Breast epithelium (tissue), 4 donors: Measurements from ENCODE around the gene ATP8B4. TPM values are rescaled to one million over a fixed set of nuclear protein-coding genes. Genes with fewer than 3 reads are reported as not detected.

Experiments used
- DNase-seq, 2 donors: peaks; one replicate each; pipeline ENCODE4 v3.0.0-alpha.2; 2019; ENCODE audit warnings: low spot score in 2 of 2
- H3K27ac ChIP-seq, 2 donors: fragments of 200-600 bp; sonication (generic) in 1 of 2; one replicate each; pipeline ENCODE4 v1.5.1; 2016 to 2019; ENCODE audit warnings: mild to moderate bottlenecking in 1 of 2
- H3K27me3 ChIP-seq, 2 donors: fragments of 200-600 bp; sonication (generic) in 1 of 2; one replicate each; pipeline versions ENCODE4 v1.5.1 to v1.6.0; 2017 to 2019; ENCODE audit warnings: control low read depth in 1 of 2, mild to moderate bottlenecking in 1 of 2
- H3K36me3 ChIP-seq: fragments of 200-600 bp; one replicate; pipeline ENCODE4 v1.5.1; 2019
- H3K4me1 ChIP-seq, 2 donors: fragments of 200-600 bp; sonication (generic); one replicate each; pipeline ENCODE4 v1.5.1; 2016 to 2019; ENCODE audit warnings: control low read depth in 1 of 2
- H3K4me3 ChIP-seq, 3 donors: fragments of 200-600 bp; sonication (generic); 1 replicate in 2 of 3; 2 replicates in 1 of 3; pipeline ENCODE4 v1.5.1; 2016 to 2019; ENCODE audit warnings: mild to moderate bottlenecking in 3 of 3, moderate library complexity in 2 of 3
- H3K9me3 ChIP-seq, 2 donors: fragments of 200-600 bp; sonication (generic) in 1 of 2; one replicate each; pipeline ENCODE4 v1.5.1; 2016 to 2019; ENCODE audit warnings: control low read depth in 1 of 2
- CTCF ChIP-seq, 3 donors: fragments of 450-650 bp; IDR thresholded peaks; one replicate each; pipeline ENCODE4 v1.5.1; 2016 to 2017; ENCODE audit warnings: antibody characterized with exemption in 3 of 3, mild to moderate bottlenecking in 3 of 3, moderate library complexity in 3 of 3
- POLR2A ChIP-seq: fragments of 450-650 bp; IDR thresholded peaks from one replicate; pipeline ENCODE4 v1.6.1; 2016; ENCODE audit warnings: antibody characterized with exemption, mild to moderate bottlenecking, moderate library complexity
- POLR2AphosphoS5 ChIP-seq, 3 donors: sonication (generic); formaldehyde crosslinking; IDR thresholded peaks; one replicate each; pipeline ENCODE4 v1.6.1; 2017; ENCODE audit warnings: antibody characterized with exemption in 3 of 3
- intact Hi-C: fragments of 100-400 bp; cut with DNase I; formaldehyde crosslinking; loops from one replicate; pipeline ENCODE4 v1.15.1; 2023; ENCODE audit warnings: low total_unique reads
- total RNA-seq, 3 donors: library from RNA; depleted of rRNA; stranded (reverse); fragments of >200 nt; gene quantifications; one replicate each; pipeline ENCODE4 v1.1.0, GENCODE V29; 2016

ATP8B4 gene
- total RNA-seq, 3 donors from 2014 or later, result 7.9 to 28.3 (median 9.5) TPM

- no peak overlapping the region for H3K4me3 ChIP-seq
- intact Hi-C loops, result loop anchor here (5.0 kb wide), 1 partner anchor 840 kb away; no protein-coding TSS in a partner anchor
- H3K27ac ChIP-seq, result peak overlapping the region in 1 of 2 donors; percentile 20
- H3K9me3 ChIP-seq, result no peaks in the 10 kb centered on the region
- no peaks in the 10 kb centered on the region for H3K27me3 ChIP-seq
- no peaks in the 10 kb centered on the region for H3K36me3 ChIP-seq
- DNase-seq, result no peak
- no peaks in the 10 kb centered on the region for H3K4me1 ChIP-seq
- no peak for TF ChIP-seq CTCF (IDR thresholded peaks at IDR 0.05)
- TF ChIP-seq POLR2AphosphoS5 (IDR thresholded peaks at IDR 0.05), result no peak
- TF ChIP-seq POLR2A, result no peak
These were observed 61.8 kb downstream of the ATP8B4 start for GRCh38 chr15:50057196-50057595.

GRCh38 chr15:50055750-50056157 is 63.3 kb downstream of the ATP8B4 start:
- no peaks in the 10 kb centered on the region for H3K4me1 ChIP-seq
- intact Hi-C loops, result loop anchor here (5.0 kb wide), 1 partner anchor 838 kb away; no protein-coding TSS in a partner anchor
- peak overlapping the region; percentile 56 to 84 for H3K27ac ChIP-seq
- H3K9me3 ChIP-seq, result no peaks in the 10 kb centered on the region
- no peak for DNase-seq
- H3K36me3 ChIP-seq, result no peaks in the 10 kb centered on the region
- TF ChIP-seq CTCF (IDR thresholded peaks at IDR 0.05) (no peak), POLR2A (no peak), POLR2AphosphoS5 (IDR thresholded peaks at IDR 0.05) (no peak)
- no peak overlapping the region for H3K4me3 ChIP-seq
- H3K27me3 ChIP-seq, result no peaks in the 10 kb centered on the region

GRCh38 chr15:50055332-50055731 is 63.7 kb downstream of the ATP8B4 start:
- TF ChIP-seq CTCF (IDR thresholded peaks at IDR 0.05) (no peak), POLR2AphosphoS5 (IDR thresholded peaks at IDR 0.05) (no peak), POLR2A (no peak)
- intact Hi-C loops, result loop anchor here (5.0 kb wide), 1 partner anchor 838 kb away; no protein-coding TSS in a partner anchor
- Histone ChIP-seq H3K9me3 (no peaks in the 10 kb centered on the region), H3K27ac (peak overlapping the region; percentile 56 to 84), H3K4me3 (no peak overlapping the region), H3K36me3 (no peaks in the 10 kb centered on the region), H3K4me1 (no peaks in the 10 kb centered on the region), H3K27me3 (no peaks in the 10 kb centered on the region)
- no peak for DNase-seq

GRCh38 chr15:50053055-50053856 is 65.8 kb downstream of the ATP8B4 start:
- Histone ChIP-seq H3K36me3 (no peaks in the 10 kb centered on the region), H3K4me1 (no peaks in the 10 kb centered on the region), H3K27ac (no peak overlapping the region), H3K4me3 (no peak overlapping the region), H3K9me3 (no peaks in the 10 kb centered on the region), H3K27me3 (no peaks in the 10 kb centered on the region)
- no peak for DNase-seq
- intact Hi-C loops, result no loop called here
- no peak for TF ChIP-seq POLR2A
- TF ChIP-seq CTCF (IDR thresholded peaks at IDR 0.05), result no peak
- TF ChIP-seq POLR2AphosphoS5 (IDR thresholded peaks at IDR 0.05), result no peak

- Histone ChIP-seq H3K27ac (peak overlapping the region; percentile 23 to 61), H3K36me3 (no peaks in the 10 kb centered on the region), H3K4me1 (no peaks in the 10 kb centered on the region), H3K27me3 (no peaks in the 10 kb centered on the region), H3K4me3 (no peak overlapping the region), H3K9me3 (no peaks in the 10 kb centered on the region)
- no peak for TF ChIP-seq POLR2A
- peak in 2 of 3 donors; percentile 44 to 71 for TF ChIP-seq CTCF (IDR thresholded peaks at IDR 0.05)
- DNase-seq, result peak in 1 of 2 donors; percentile 33
- intact Hi-C loops, result no loop called here
These were observed 67.1 kb downstream of the ATP8B4 start for GRCh38 chr15:50051811-50052419.
